ENCODE measurements around the gene GPX7. TPM values are rescaled to one million over a fixed set of nuclear protein-coding genes. Genes with fewer than 3 reads are reported as not detected.
A peak's percentile ranks its signal among the peaks of the same experiment; 100 is the strongest.
"Not testable (repeated sequence)": the region's sequence is repeated elsewhere in the genome, so short reads cannot be mapped to it uniquely, and the experiment has no call there.

Gene GPX7
- not detected in 2 replicates for total RNA-seq (2014; rRNA removed; shearing (Covaris generic); ENCODE audit: low replicate concordance)

GRCh38 chr1:52601991-52602855, at the start of gene GPX7:
TSS of gene GPX7 (plus strand) at chr1:52602371. CDS start at chr1:52602410, 39 bp downstream.
- no peak for DNase-seq (ENCODE audit: low read depth)
- in situ Hi-C loops (cut with HindIII; ENCODE audit: low pct_unique_long_range_greater_than_20kb, low sequenced_read_pairs) = no loop called here

DNA sequence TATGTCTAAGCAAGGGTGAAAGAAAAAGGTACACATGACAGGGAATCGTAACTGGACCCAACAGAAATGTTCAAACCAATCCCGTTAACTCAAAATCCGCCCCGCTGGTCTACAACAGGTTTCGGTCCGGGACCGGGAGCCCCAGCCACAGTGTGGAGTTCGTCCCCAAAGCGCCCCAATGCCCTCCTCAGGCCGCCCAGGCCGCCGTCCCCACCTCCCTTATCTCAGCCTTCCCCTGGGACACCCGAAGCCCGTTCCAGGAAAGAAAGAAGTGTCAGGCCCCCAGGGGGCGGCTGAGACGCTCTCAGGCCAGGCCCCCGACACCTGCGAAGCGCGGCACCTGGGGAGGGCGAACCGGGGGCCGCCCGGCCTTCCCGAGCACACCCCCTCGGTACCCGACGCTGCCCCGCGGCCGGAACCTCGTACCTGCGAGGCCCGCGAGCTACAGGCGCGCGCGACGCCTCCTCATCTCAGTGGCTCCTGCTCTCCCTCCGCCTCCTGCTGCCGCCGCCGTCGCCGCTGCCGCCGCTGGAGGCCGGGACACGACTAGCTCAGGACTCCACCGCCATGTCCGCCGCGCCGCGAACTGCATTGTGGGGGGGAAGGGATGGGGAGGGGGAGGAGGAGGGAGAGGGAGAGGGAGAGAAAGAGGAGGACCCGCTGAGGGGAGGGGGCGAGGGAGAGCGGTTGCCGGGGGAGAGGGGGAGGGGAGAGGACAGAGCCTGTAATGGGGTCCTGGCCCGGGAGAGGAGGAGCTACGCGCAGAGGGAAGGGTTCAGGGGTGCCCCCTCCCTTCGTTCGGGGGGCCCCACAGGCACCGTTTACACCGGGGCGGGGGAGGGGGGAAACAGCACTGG, 49.4 kb upstream of the GPX7 start, which contains the start of gene TUT4:
TSS of gene TUT4 (minus strand) at position 588 of the 857 bp plus-strand sequence. CDS start 26,812 bp downstream, outside the sequence.
- DNase-seq (ENCODE audit: low read depth) = peak; percentile 76
- in situ Hi-C loops (cut with HindIII; ENCODE audit: low pct_unique_long_range_greater_than_20kb, low sequenced_read_pairs) = no loop called here

DNA sequence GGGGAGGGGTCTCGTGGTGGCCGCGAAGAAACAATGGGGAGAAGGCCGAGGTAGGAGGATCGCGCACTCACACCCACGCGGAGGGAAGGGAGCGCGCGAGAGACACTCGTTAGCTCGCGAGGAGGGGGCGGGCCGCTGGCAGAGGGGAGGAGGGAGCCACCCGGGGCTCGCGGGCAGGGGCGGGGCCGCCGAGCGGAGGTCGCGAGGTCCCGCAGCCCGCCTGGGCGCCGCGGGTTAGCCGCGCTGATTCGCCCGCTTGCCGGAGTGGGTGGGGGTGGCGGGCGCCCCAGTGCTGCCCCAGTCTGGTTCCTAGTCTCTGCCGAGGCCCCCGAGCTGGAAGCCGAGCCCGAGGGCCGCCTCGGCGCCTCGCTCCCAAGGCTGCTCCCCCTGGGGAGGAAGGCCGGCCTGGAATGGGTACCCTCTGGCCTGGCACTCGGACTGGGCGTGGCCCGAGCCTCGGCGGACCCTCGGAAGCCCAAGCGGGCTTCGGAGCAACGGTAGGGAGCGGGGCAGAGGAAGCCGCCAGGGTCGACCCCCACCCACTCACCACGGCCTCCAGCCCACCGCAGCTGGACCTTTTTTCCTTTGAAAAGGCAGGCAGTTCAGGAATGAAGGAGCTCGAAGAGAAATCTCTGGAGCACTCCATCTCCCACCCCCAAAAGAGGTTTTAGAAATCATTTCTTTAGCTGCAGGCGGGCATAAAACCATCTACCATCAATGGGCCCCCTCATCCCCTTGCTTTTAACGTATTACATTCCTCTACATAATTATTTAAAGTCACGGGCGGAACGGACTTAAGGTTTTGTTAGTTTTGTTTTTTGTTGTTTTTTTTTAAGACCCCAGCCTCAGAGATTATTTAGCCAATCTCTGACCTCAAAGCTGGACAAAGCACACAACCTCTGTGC, 48.6 kb upstream of the GPX7 start:
- peak; percentile 78 for DNase-seq (ENCODE audit: low read depth)
- in situ Hi-C loops (cut with HindIII; ENCODE audit: low pct_unique_long_range_greater_than_20kb, low sequenced_read_pairs) = no loop called here

DNA sequence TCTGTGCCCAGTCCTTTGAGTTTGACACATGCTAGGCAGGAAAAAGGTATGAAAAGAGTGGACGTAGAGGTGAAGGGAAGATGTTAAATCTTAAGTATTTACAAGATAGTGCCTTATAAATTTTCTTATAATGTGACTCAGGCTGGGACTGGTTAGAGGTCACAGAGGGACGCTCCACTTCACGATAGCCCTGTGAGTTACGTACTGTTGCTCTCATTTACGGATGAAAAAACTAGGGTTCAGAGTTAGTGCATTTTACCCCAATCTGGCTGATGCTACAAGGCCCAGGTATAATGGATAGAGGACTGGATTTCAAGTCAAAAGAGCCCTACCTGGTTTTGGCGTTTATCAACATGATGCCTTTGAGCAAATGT, 47.9 kb upstream of the GPX7 start:
- in situ Hi-C loops (cut with HindIII; ENCODE audit: low pct_unique_long_range_greater_than_20kb, low sequenced_read_pairs) = no loop called here

DNA sequence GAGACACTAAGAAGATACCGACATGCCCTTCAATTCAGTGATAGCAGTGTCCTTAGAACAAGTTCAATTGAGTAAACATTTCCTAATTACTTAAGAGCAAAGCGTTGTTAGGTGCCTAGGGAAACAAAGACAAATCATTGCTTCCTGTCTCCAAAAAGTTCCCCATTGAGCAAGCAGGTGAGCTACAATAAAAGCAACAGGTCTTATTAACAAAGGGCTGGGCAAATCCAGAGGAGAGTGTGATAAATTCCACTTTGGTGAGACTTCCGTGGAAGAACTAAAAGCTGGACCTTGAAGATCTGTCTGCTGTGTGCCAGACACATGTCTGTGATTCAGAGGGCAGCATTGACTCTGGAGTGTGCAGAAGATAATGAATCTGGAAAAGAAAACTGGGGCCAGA, 47.4 kb upstream of the GPX7 start:
- no peak for DNase-seq (ENCODE audit: low read depth)
- in situ Hi-C loops (cut with HindIII; ENCODE audit: low pct_unique_long_range_greater_than_20kb, low sequenced_read_pairs) = no loop called here

More for the DNA sequence above, 47.9 kb upstream of the GPX7 start:
- DNase-seq (ENCODE audit: low read depth) = no peak

GRCh38 chr1:52556641-52557360, 45.4 kb upstream of the GPX7 start:
- in situ Hi-C loops (cut with HindIII; ENCODE audit: low pct_unique_long_range_greater_than_20kb, low sequenced_read_pairs) = no loop called here
- DNase-seq (ENCODE audit: low read depth) = no peak

GRCh38 chr1:52558941-52559340, 43.2 kb upstream of the GPX7 start:
- DNase-seq (ENCODE audit: low read depth) = no peak
- in situ Hi-C loops (cut with HindIII; ENCODE audit: low pct_unique_long_range_greater_than_20kb, low sequenced_read_pairs) = no loop called here

GRCh38 chr1:52559875-52560274, 42.3 kb upstream of the GPX7 start:
- in situ Hi-C loops (cut with HindIII; ENCODE audit: low pct_unique_long_range_greater_than_20kb, low sequenced_read_pairs) = no loop called here

GRCh38 chr1:52562766-52563165, 39.4 kb upstream of the GPX7 start:
- in situ Hi-C loops (cut with HindIII; ENCODE audit: low pct_unique_long_range_greater_than_20kb, low sequenced_read_pairs) = no loop called here
- no peak for DNase-seq (ENCODE audit: low read depth)

More at GRCh38 chr1:52559875-52560274, 42.3 kb upstream of the GPX7 start:
- DNase-seq (ENCODE audit: low read depth) = no peak

DNA sequence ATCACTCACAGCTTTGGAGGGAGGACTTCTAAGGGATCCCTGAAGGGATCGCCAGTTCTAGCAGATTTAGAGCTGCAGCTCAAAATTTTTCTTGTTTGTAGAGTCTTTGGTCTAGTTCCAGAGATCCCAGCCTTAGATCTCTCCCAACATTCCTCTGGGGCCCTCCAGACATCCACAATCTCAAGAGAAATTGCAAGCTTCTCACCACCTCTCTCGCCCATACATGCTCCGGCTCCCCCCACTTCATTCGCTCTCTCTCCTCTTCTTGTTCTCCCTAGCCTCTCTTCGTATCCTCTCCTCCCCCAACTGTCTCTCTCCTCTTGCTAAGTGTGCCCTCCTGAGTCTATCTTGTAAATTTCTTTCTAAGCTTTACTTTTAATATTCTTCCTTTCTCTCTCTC, 34.2 kb upstream of the GPX7 start:
- no peak for DNase-seq (ENCODE audit: low read depth)
- in situ Hi-C loops (cut with HindIII; ENCODE audit: low pct_unique_long_range_greater_than_20kb, low sequenced_read_pairs) = no loop called here

GRCh38 chr1:52569449-52570210, 32.5 kb upstream of the GPX7 start:
- in situ Hi-C loops (cut with HindIII; ENCODE audit: low pct_unique_long_range_greater_than_20kb, low sequenced_read_pairs) = no loop called here
- no peak for DNase-seq (ENCODE audit: low read depth)

GRCh38 chr1:52571783-52572182, 30.4 kb upstream of the GPX7 start:
- in situ Hi-C loops (cut with HindIII; ENCODE audit: low pct_unique_long_range_greater_than_20kb, low sequenced_read_pairs) = no loop called here
- DNase-seq (ENCODE audit: low read depth) = peak; percentile 90

DNA sequence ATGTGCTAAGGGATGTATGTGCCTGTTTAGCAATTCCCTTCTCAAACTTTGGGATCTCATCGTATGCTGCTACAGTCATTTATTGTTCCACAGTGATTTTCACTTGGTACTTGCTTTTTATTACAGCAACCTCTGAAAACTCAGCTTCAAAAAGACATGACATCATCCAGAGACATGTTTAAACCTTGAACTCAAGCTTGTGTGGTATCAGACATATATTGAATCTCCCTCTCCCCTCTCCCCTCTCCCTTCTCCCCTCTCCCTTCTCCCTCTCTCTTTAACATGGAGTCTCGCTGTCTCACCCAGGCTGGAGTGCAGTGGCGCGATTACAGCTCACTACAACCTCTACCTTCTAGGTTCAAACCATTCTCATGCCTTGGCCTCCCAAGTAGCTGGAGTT, 29.8 kb upstream of the GPX7 start:
- in situ Hi-C loops (cut with HindIII; ENCODE audit: low pct_unique_long_range_greater_than_20kb, low sequenced_read_pairs) = no loop called here
- DNase-seq (ENCODE audit: low read depth) = no peak

- DNase-seq (ENCODE audit: low read depth) = no peak
- in situ Hi-C loops (cut with HindIII; ENCODE audit: low pct_unique_long_range_greater_than_20kb, low sequenced_read_pairs) = no loop called here
Measured at GRCh38 chr1:52574594-52574993, 27.6 kb upstream of the GPX7 start.

DNA sequence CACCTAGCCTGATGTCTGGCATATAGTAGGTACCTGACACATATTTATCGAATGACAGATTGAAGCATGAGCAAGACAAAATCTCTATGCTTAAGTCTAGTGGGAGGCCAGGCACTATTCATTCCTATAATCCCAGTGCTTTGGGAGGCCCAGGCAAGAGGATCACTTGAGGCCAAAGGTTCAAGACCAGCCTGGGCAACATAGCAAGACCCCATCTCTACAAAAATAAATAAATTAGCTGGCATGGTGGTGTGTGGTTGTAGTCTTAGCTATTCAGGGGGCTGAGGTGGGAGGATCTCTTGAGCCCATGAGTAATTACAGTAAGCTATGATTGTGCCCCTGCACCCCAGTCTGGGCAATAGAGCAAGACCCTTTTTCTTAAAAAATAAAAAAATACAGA, 26.1 kb upstream of the GPX7 start:
- no peak for DNase-seq (ENCODE audit: low read depth)
- in situ Hi-C loops (cut with HindIII; ENCODE audit: low pct_unique_long_range_greater_than_20kb, low sequenced_read_pairs) = no loop called here

- in situ Hi-C loops (cut with HindIII; ENCODE audit: low pct_unique_long_range_greater_than_20kb, low sequenced_read_pairs); DNase-seq (ENCODE audit: low read depth): not testable (repeated sequence)
Measured at GRCh38 chr1:52578066-52578465, 24.1 kb upstream of the GPX7 start.

- no peak for DNase-seq (ENCODE audit: low read depth)
Measured at GRCh38 chr1:52579415-52579814, 22.8 kb upstream of the GPX7 start.

More at GRCh38 chr1:52579415-52579814, 22.8 kb upstream of the GPX7 start:
- in situ Hi-C loops (cut with HindIII; ENCODE audit: low pct_unique_long_range_greater_than_20kb, low sequenced_read_pairs) = no loop called here
